Keratinocyte (primary cell): Measurements from ENCODE around the gene DAPP1. TPM values are rescaled to one million over a fixed set of nuclear protein-coding genes. Genes with fewer than 3 reads are reported as not detected.

Experiments used
- DNase-seq: peaks from one replicate; pipeline ENCODE4 v3.0.0-alpha.2; 2011; ENCODE audit warnings: low read depth, missing footprints, low spot score
- FAIRE-seq: peaks from 2 replicates; lab custom pipeline; 2011; peaks lifted over from hg19 to GRCh38; lab: Jason Lieb, UNC
- H2AFZ ChIP-seq: 2 replicates; pipeline ENCODE4 v1.6.0; 2012; ENCODE audit warnings: low read length, control low read depth, inconsistent platforms; ENCODE audit not compliant: control insufficient read depth
- H3K27ac ChIP-seq: 2 replicates; pipeline ENCODE4 v1.5.1; 2011; ENCODE audit warnings: low read length; ENCODE audit not compliant: control insufficient read depth, insufficient read depth
- H3K27me3 ChIP-seq: 3 replicates; pipeline ENCODE4 v1.6.0; 2011; ENCODE audit warnings: low read length; ENCODE audit not compliant: control insufficient read depth, insufficient read depth; ENCODE audit errors: extremely low read depth
- H3K36me3 ChIP-seq, 2 experiments: 2 replicates in 1 of 2; 3 replicates in 1 of 2; pipeline ENCODE4 v1.5.1; 2011; ENCODE audit warnings: low read length in 2 of 2, mild to moderate bottlenecking in 1 of 2; ENCODE audit not compliant: control insufficient read depth in 2 of 2, insufficient read depth in 2 of 2; ENCODE audit errors: extremely low read depth in 1 of 2
- H3K4me1 ChIP-seq: 3 replicates; pipeline ENCODE4 v1.5.1; 2011; ENCODE audit warnings: low read length; ENCODE audit not compliant: control insufficient read depth, insufficient read depth; ENCODE audit errors: extremely low read depth
- H3K4me2 ChIP-seq: 3 replicates; pipeline ENCODE4 v1.6.0; 2011; ENCODE audit warnings: low read depth, low read length; ENCODE audit not compliant: control insufficient read depth, insufficient read depth; ENCODE audit errors: extremely low read depth
- H3K4me3 ChIP-seq, 3 experiments: fragments of 200-600 bp in 1 of 3; sonication (generic) in 1 of 3; 2 replicates in 2 of 3; 3 replicates in 1 of 3; pipeline ENCODE4 v1.5.1; 2011 to 2016; ENCODE audit warnings: low read length in 3 of 3, mild to moderate bottlenecking in 3 of 3, control low read depth in 2 of 3, inconsistent platforms in 1 of 3, low read depth in 1 of 3, mixed read lengths in 1 of 3, mixed run types in 1 of 3, moderate library complexity in 1 of 3; ENCODE audit not compliant: control insufficient read depth in 2 of 3, insufficient read depth in 2 of 3; ENCODE audit errors: extremely low read depth in 1 of 3
- H3K79me2 ChIP-seq: 2 replicates; pipeline ENCODE4 v1.6.0; 2012; ENCODE audit warnings: low read length; ENCODE audit not compliant: control insufficient read depth, insufficient read depth
- H3K9ac ChIP-seq: 3 replicates; pipeline ENCODE4 v1.6.0; 2011; ENCODE audit warnings: low read length; ENCODE audit not compliant: control insufficient read depth, insufficient read depth; ENCODE audit errors: extremely low read depth
- H3K9me1 ChIP-seq: 3 replicates; pipeline ENCODE4 v1.6.0; 2011; ENCODE audit warnings: low read length; ENCODE audit not compliant: control insufficient read depth, insufficient read depth; ENCODE audit errors: extremely low read depth
- H3K9me3 ChIP-seq: 2 replicates; pipeline ENCODE4 v1.5.1; 2012; ENCODE audit warnings: low read depth, low read length; ENCODE audit not compliant: control insufficient read depth
- H4K20me1 ChIP-seq: 3 replicates; pipeline ENCODE4 v1.6.0; 2011; ENCODE audit warnings: low read length; ENCODE audit not compliant: control insufficient read depth, insufficient read depth; ENCODE audit errors: extremely low read depth
- CTCF ChIP-seq, 3 experiments: IDR thresholded peaks in 1 of 3; conservative IDR thresholded peaks in 1 of 3; optimal IDR thresholded peaks in 1 of 3; 2 replicates in 2 of 3; 3 replicates in 1 of 3; pipeline versions ENCODE3 to v1.5.1; 2011; ENCODE audit warnings: low read length in 3 of 3, mild to moderate bottlenecking in 3 of 3, moderate library complexity in 2 of 3, control low read depth in 1 of 3, inconsistent platforms in 1 of 3; ENCODE audit not compliant: insufficient read depth in 2 of 3; ENCODE audit errors: extremely low read depth in 1 of 3
- EZH2 ChIP-seq: IDR thresholded peaks from one replicate; pipeline ENCODE4 v1.6.1; 2012; ENCODE audit warnings: inconsistent platforms, mild to moderate bottlenecking, low read length, moderate library complexity
- dilution Hi-C: fragments of 300-500 bp; cut with MboI; formaldehyde crosslinking; loops from one replicate; pipeline ENCODE4 v1.7.0; 2020; ENCODE audit warnings: low sequenced_read_pairs; ENCODE audit not compliant: extremely low pct_ligation_motif_present
- polyA plus RNA-seq, 5 experiments: library from polyadenylated mRNA; depleted of rRNA in 3 of 5; stranded (reverse) in 3 of 5; stranded (forward) in 1 of 5; unstranded in 1 of 5; fragments of >200 nt; gene quantifications; 1 replicate in 1 of 5; 2 replicates in 3 of 5; 3 replicates in 1 of 5; pipeline versions ENCODE4 v1.2.1 to v1.2.3, GENCODE V29; 2011 to 2012; ENCODE audit warnings: missing spikeins in 2 of 5, low read depth in 1 of 5, low replicate concordance in 1 of 5

The DAPP1 gene
- polyA plus RNA-seq, 1 donor (not counting 4 experiments of a cell fraction or from before 2014, with no cell fraction given) = 80.3 TPM

GRCh38 chr4:99887837-99888236, 71.2 kb downstream of the DAPP1 start:
- FAIRE-seq = peak; percentile 43
- no peak overlapping the region for H3K27ac ChIP-seq
- no peak overlapping the region for H3K4me3 ChIP-seq
- no peak overlapping the region for H3K9ac ChIP-seq
- no peaks in the 10 kb centered on the region for H3K9me1 ChIP-seq
- DNase-seq = no peak
- no peak overlapping the region for H3K4me2 ChIP-seq
- H3K27me3 ChIP-seq = no peaks in the 10 kb centered on the region
- peaks cover 2% of the 10 kb centered on the region for H3K4me1 ChIP-seq
- H3K36me3 ChIP-seq = peaks cover 5 to 13% of the 10 kb centered on the region in 2 experiments
- no peak overlapping the region for H2AFZ ChIP-seq
- no peak for TF ChIP-seq CTCF (optimal IDR thresholded peaks at IDR 0.05 in 1 of 3, IDR thresholded peaks at IDR 0.05 in 1 of 3, conservative IDR thresholded peaks at IDR 0.05 in 1 of 3; ENCODE audit: extremely low read depth in 1 of 3, insufficient read depth in 2 of 3, low read length in 3 of 3)
- TF ChIP-seq EZH2 = no peak
- peaks cover 40% of the 10 kb centered on the region for H3K79me2 ChIP-seq
- dilution Hi-C loops = no loop called here
- no peaks in the 10 kb centered on the region for H4K20me1 ChIP-seq
- no peaks in the 10 kb centered on the region for H3K9me3 ChIP-seq

GRCh38 chr4:99891351-99891750, 74.7 kb downstream of the DAPP1 start:
- Histone ChIP-seq H3K9me3 (no peaks in the 10 kb centered on the region), H3K9ac (no peak overlapping the region), H4K20me1 (no peaks in the 10 kb centered on the region), H3K9me1 (no peaks in the 10 kb centered on the region), H3K27me3 (no peaks in the 10 kb centered on the region), H3K4me1 (peaks cover 8% of the 10 kb centered on the region), H3K4me3 (no peak overlapping the region), H3K36me3 (peaks cover 2 to 6% of the 10 kb centered on the region in 2 experiments), H3K27ac (no peak overlapping the region), H2AFZ (no peak overlapping the region), H3K4me2 (no peak overlapping the region), H3K79me2 (peaks cover 54% of the 10 kb centered on the region)
- dilution Hi-C loops = no loop called here
- FAIRE-seq (no peak), DNase-seq (no peak)
- no peak for TF ChIP-seq CTCF (optimal IDR thresholded peaks at IDR 0.05 in 1 of 3, IDR thresholded peaks at IDR 0.05 in 1 of 3, conservative IDR thresholded peaks at IDR 0.05 in 1 of 3; ENCODE audit: extremely low read depth in 1 of 3, insufficient read depth in 2 of 3, low read length in 3 of 3)
- no peak for TF ChIP-seq EZH2
